ENCODE data around the gene OR52N5.

GRCh38 chr11:5736396-5736795 is 46.8 kb downstream of the OR52N5 start, which contains the start of gene OR56B1:
- TF ChIP-seq ETS1 (CRISPR knock-in tag; IDR thresholded peaks at IDR 0.05) = no peak
- no peak for TF ChIP-seq CTCF (CRISPR knock-in tag; IDR thresholded peaks at IDR 0.05)
- TF ChIP-seq POLR2AphosphoS5 (IDR thresholded peaks at IDR 0.05; ENCODE audit: low read depth, low read length) = no peak
- TF ChIP-seq ZNF274 (CRISPR knock-in tag; IDR thresholded peaks at IDR 0.05) = no peak
- TF ChIP-seq ZNF317 (CRISPR knock-in tag; IDR thresholded peaks at IDR 0.05) = no peak
- TF ChIP-seq MTA1 (CRISPR knock-in tag; IDR thresholded peaks at IDR 0.05; ENCODE audit: borderline replicate concordance) = no peak
- TF ChIP-seq RAD51 (IDR thresholded peaks at IDR 0.05; ENCODE audit: borderline replicate concordance) = no peak
- no peak for TF ChIP-seq ZNF441 (CRISPR knock-in tag; IDR thresholded peaks at IDR 0.05; ENCODE audit: borderline replicate concordance)
- no peak for TF ChIP-seq POLR2A (IDR thresholded peaks at IDR 0.05; ENCODE audit: insufficient read depth in 1 of 2, low read depth in 2 of 2, low read length in 2 of 2)
- no peak for TF ChIP-seq MTA3 (CRISPR knock-in tag; IDR thresholded peaks at IDR 0.05)
- TF ChIP-seq ASH2L (IDR thresholded peaks at IDR 0.05; ENCODE audit: insufficient read length, low read depth, low read length) = no peak
